IMR-90 (cell line): ENCODE measurements around the gene CHRM3. TPM values are rescaled to one million over a fixed set of nuclear protein-coding genes. Genes with fewer than 3 reads are reported as not detected.

Experiments
- ATAC-seq: fragments of 200-7000 bp; cut with Tn5 transposase; 2 replicates; pipeline ENCODE4 v1.9.1; 2020; ENCODE audit warnings: low read depth, mild to moderate bottlenecking, moderate library complexity
- BruUV-seq: library from RNA; stranded (reverse); fragments of 400-500 nt; replicated peaks from 2 replicates; lab custom pipeline; 2021; lab: Mats Ljungman, UMichigan
- CTCF ChIA-PET: fragments of 300-600 bp; formaldehyde crosslinking; extraction: SDS; loops from one replicate; lab custom pipeline; 2021; ENCODE audit warnings: antibody characterized with exemption; lab: Yijun Ruan, JAX
- POLR2A ChIA-PET: fragments of 300-600 bp; sonication (Branson Sonifier 250); formaldehyde crosslinking; loops from one replicate; lab custom pipeline; 2022; ENCODE audit warnings: antibody characterized with exemption; ENCODE audit not compliant: unreplicated experiment; lab: Charles Lee
- DNase-seq: peaks from one replicate; pipeline ENCODE4 v3.0.0; 2013
- H2AFZ ChIP-seq: replicated peaks from 2 replicates; pipeline ENCODE3; 2013; ENCODE audit warnings: low read length, mild to moderate bottlenecking; ENCODE audit not compliant: poor library complexity
- H2AK5ac ChIP-seq: 2 replicates; pipeline ENCODE4 v1.6.1; 2013; ENCODE audit warnings: low read depth, low read length, inconsistent platforms
- H2AK9ac ChIP-seq: replicated peaks from 2 replicates; pipeline ENCODE3; 2013; ENCODE audit warnings: mild to moderate bottlenecking, low read depth, low read length, moderate library complexity; ENCODE audit not compliant: poor library complexity
- H2BK120ac ChIP-seq: 2 replicates; pipeline ENCODE4 v1.6.1; 2013; ENCODE audit warnings: low read depth, low read length, inconsistent platforms
- H2BK15ac ChIP-seq: 3 replicates; pipeline ENCODE4 v1.6.1; 2013; ENCODE audit warnings: low read depth, low read length, inconsistent platforms
- H2BK20ac ChIP-seq: 2 replicates; pipeline ENCODE4 v1.6.1; 2013; ENCODE audit warnings: low read depth, mild to moderate bottlenecking, inconsistent platforms, low read length, moderate library complexity
- H2BK5ac ChIP-seq: 2 replicates; pipeline ENCODE4 v1.6.1; 2013; ENCODE audit warnings: mild to moderate bottlenecking, low read depth, low read length, inconsistent platforms; ENCODE audit not compliant: poor library complexity, severe bottlenecking
- H3K14ac ChIP-seq: replicated peaks from 2 replicates; pipeline ENCODE4 v1.6.1; 2013; ENCODE audit warnings: low read depth, low read length, inconsistent platforms
- H3K18ac ChIP-seq: 2 replicates; pipeline ENCODE4 v1.6.1; 2013; ENCODE audit warnings: low read depth, low read length, control low read depth
- H3K23ac ChIP-seq: 2 replicates; pipeline ENCODE4 v1.6.1; 2013; ENCODE audit warnings: low read depth, low read length, inconsistent platforms
- H3K27ac ChIP-seq: 2 replicates; pipeline ENCODE4 v1.5.1; 2013; ENCODE audit warnings: mild to moderate bottlenecking, control low read depth, low read length; ENCODE audit not compliant: insufficient read depth
- H3K27me3 ChIP-seq: 2 replicates; pipeline ENCODE4 v1.6.1; 2013; ENCODE audit warnings: low read length; ENCODE audit not compliant: control insufficient read depth, insufficient read depth
- H3K36me3 ChIP-seq: 2 replicates; pipeline ENCODE4 v1.6.1; 2013; ENCODE audit warnings: low read length, mixed read lengths; ENCODE audit not compliant: control insufficient read depth, insufficient read depth
- H3K4ac ChIP-seq: 2 replicates; pipeline ENCODE4 v1.6.1; 2013; ENCODE audit warnings: low read depth, low read length, inconsistent platforms
- H3K4me1 ChIP-seq: 2 replicates; pipeline ENCODE4 v1.6.1; 2013; ENCODE audit warnings: low read length, mixed read lengths; ENCODE audit not compliant: control insufficient read depth, insufficient read depth
- H3K4me2 ChIP-seq: 2 replicates; pipeline ENCODE4 v1.6.1; 2013; ENCODE audit warnings: low read depth, mild to moderate bottlenecking, control low read depth, low read length, moderate library complexity
- H3K4me3 ChIP-seq: 2 replicates; pipeline ENCODE4 v1.5.1; 2013; ENCODE audit warnings: low read depth, mild to moderate bottlenecking, control low read depth, low read length, moderate library complexity; ENCODE audit not compliant: insufficient read depth
- H3K56ac ChIP-seq: 2 replicates; pipeline ENCODE4 v1.6.1; 2013; ENCODE audit warnings: low read length, inconsistent platforms; ENCODE audit not compliant: insufficient read depth; ENCODE audit errors: extremely low read depth
- H3K79me1 ChIP-seq, 2 experiments: 2 replicates each; pipeline ENCODE4 v1.6.1; 2013; ENCODE audit warnings: low read length in 2 of 2, inconsistent platforms in 1 of 2, low read depth in 1 of 2
- H3K9ac ChIP-seq: 2 replicates; pipeline ENCODE4 v1.6.1; 2013; ENCODE audit warnings: low read depth, low read length, control low read depth
- H3K9me1 ChIP-seq: 2 replicates; pipeline ENCODE4 v1.6.1; 2013; ENCODE audit warnings: low read length, inconsistent platforms; ENCODE audit not compliant: insufficient read depth
- H3K9me3 ChIP-seq: 2 replicates; pipeline ENCODE4 v1.6.1; 2013; ENCODE audit warnings: low read length; ENCODE audit not compliant: control insufficient read depth, insufficient read depth
- H4K20me1 ChIP-seq: 2 replicates; pipeline ENCODE4 v1.6.1; 2013; ENCODE audit warnings: low read length, inconsistent platforms; ENCODE audit not compliant: insufficient read depth
- H4K5ac ChIP-seq: 2 replicates; pipeline ENCODE4 v1.6.1; 2013; ENCODE audit warnings: mild to moderate bottlenecking, low read depth, low read length, control low read depth
- H4K8ac ChIP-seq, 2 experiments: 2 replicates each; pipeline ENCODE4 v1.6.1; 2013; ENCODE audit warnings: low read depth in 2 of 2, low read length in 2 of 2, control low read depth in 1 of 2, inconsistent platforms in 1 of 2
- H4K91ac ChIP-seq: 2 replicates; pipeline ENCODE4 v1.6.1; 2013; ENCODE audit warnings: low read depth, low read length, inconsistent platforms; ENCODE audit not compliant: insufficient read depth
- MAFK ChIP-seq: IDR thresholded peaks from 2 replicates; pipeline ENCODE4 v1.6.1; 2012; ENCODE audit warnings: low read depth, low read length, improper control_type of control experiment
- WGBS, 2 experiments: methylation state at CpG; one replicate each; pipeline versions ENCODE4 v1.1.5 to v1.1.7; 2013; ENCODE audit warnings: missing lambda C conversion rate in 2 of 2; ENCODE audit not compliant: insufficient read length in 1 of 2; ENCODE audit errors: extremely low coverage in 2 of 2; 5-methylcytosine and 5-hydroxymethylcytosine counted together
- dilution Hi-C: fragments of 300-500 bp; cut with HindIII; formaldehyde crosslinking; loops from one replicate; pipeline ENCODE4 v1.14.3; 2018; ENCODE audit warnings: low sequenced_read_pairs; ENCODE audit not compliant: unreplicated experiment
- in situ Hi-C: fragments of 300-500 bp; cut with MboI; formaldehyde crosslinking; loops from 3 replicates; pipeline ENCODE4 v1.14.3; 2019; ENCODE audit warnings: low sequenced_read_pairs, inconsistent platforms, mixed read lengths
- intact Hi-C: fragments of 100-400 bp; cut with micrococcal nuclease; formaldehyde crosslinking; loops from 2 replicates; pipeline ENCODE4 v1.10.0; 2022
- polyA plus RNA-seq, 3 experiments: library from polyadenylated mRNA; depleted of rRNA; stranded (reverse); fragments of >200 nt; gene quantifications; 2 replicates each; pipeline ENCODE4 v1.2.3, GENCODE V29; 2012; ENCODE audit warnings: low replicate concordance in 1 of 3
- total RNA-seq: library from RNA; depleted of rRNA; stranded (reverse); fragments of >200 nt; gene quantifications from 2 replicates; pipeline ENCODE4 v1.2.3, GENCODE V29; 2012
- TF ChIP-seq, protein P1 (sequence below): fragments of 150-350 bp; IDR thresholded peaks from 2 replicates; pipeline ENCODE4 v1.6.1; 2017; ENCODE audit warnings: mild to moderate bottlenecking, antibody characterized with exemption, low read length, low read depth

Gene CHRM3
- total and polyA plus RNA-seq, 2 of the 4 experiments (the other 2 are of a cell fraction), result not detected

DNA sequence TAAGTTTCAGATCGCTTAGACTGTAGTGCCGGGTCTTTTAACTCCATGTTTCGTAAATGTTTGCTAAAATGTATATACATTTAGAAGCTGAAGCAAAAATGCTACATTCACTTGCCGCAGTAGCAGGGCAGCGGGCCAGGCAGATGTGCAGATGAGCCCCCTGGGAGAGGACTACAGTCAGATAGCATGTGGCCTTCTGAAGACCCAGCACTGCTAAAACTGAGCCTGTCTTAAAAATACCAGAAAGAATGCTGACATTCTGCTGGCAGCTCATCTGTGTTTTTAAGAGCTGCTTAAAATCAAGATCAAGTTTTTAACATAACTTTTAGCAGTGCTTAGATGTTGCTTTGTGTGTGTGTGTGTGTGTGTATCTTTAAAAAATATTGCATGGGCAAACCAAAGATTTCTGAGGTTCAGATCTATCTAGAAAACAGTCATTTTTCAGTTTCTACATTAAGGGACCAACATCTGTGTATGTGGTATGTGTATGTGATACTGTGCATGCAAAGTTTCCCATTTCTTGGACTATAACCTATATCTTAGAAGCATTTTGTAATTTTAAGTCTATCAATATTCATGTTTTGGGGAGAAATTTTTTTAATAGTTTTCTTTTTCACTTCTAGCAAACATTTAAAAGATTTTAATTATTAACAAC, 31.7 kb downstream of the CHRM3 start:
- Histone ChIP-seq H2BK120ac (no peak overlapping the region), H3K23ac (no peak overlapping the region), H3K27me3 (no peaks in the 10 kb centered on the region), H2AK9ac (no peak overlapping the region), H3K14ac (no peak overlapping the region), H3K18ac (no peak overlapping the region), H3K36me3 (no peaks in the 10 kb centered on the region), H2BK20ac (no peak overlapping the region), H2AFZ (no peak overlapping the region), H4K91ac (no peak overlapping the region), H3K56ac (no peak overlapping the region), H3K4ac (no peak overlapping the region), H2AK5ac (no peak overlapping the region), H3K4me3 (no peak overlapping the region), H3K4me2 (no peak overlapping the region), H3K4me1 (no peaks in the 10 kb centered on the region), H3K9me3 (peaks cover 6% of the 10 kb centered on the region), H2BK5ac (no peak overlapping the region), H3K9me1 (no peaks in the 10 kb centered on the region), H4K20me1 (no peaks in the 10 kb centered on the region), H2BK15ac (no peak overlapping the region), H3K79me1 (no peaks in the 10 kb centered on the region), H4K8ac (no peak overlapping the region), H3K9ac (no peak overlapping the region), H3K27ac (no peak overlapping the region), H4K5ac (no peak overlapping the region)
- no peak for DNase-seq
- TF ChIP-seq MAFK, result no peak
- TF ChIP-seq, protein P1, sequence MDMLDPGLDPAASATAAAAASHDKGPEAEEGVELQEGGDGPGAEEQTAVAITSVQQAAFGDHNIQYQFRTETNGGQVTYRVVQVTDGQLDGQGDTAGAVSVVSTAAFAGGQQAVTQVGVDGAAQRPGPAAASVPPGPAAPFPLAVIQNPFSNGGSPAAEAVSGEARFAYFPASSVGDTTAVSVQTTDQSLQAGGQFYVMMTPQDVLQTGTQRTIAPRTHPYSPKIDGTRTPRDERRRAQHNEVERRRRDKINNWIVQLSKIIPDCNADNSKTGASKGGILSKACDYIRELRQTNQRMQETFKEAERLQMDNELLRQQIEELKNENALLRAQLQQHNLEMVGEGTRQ, result no peak
- in situ Hi-C loops (no loop called here), dilution Hi-C loops (no loop called here), intact Hi-C loops (no loop called here)
- ChIA-PET POLR2A (no interaction called here), CTCF (no interaction called here)
- no peak for ATAC-seq
- no CpG with 5 or more reads among the region's 5 CpGs for WGBS, 2 experiments
- BruUV-seq, result no TSS peak
